GM18498 (cell line): Measurements from ENCODE around the gene LACC1.

Experiments
- ATAC-seq: cut with Tn5 transposase; IDR thresholded peaks from one replicate; pipeline ENCODE4 v1.9.1; 2021; ENCODE audit warnings: mild to moderate bottlenecking, moderate library complexity; ENCODE audit not compliant: unreplicated experiment

LACC1 gene

GRCh38 chr13:43939086-43939485, 59.4 kb downstream of the LACC1 start:
- no peak for ATAC-seq

DNA sequence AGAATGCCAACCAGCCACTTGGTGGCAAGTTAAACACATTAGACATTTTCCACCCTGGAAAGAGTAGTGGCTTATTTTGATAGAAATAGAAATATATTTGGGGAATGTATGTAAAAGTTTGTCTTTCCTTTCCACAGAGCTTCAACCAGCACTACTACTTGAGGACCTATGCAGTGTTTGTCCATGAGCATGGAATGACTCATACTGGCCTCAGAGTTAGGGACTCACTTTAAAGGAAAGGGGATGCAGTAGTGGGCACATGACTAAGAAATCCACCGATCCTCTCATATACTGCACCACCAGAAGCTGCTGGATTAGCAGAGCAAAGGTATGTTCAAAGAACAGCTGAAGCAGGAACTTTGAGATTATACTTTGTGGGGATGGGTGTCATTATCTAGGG, 62.6 kb downstream of the LACC1 start:
- no peak for ATAC-seq
